ENCODE results near the gene REN.

GRCh38 chr1:204155881-204156280, 10.3 kb downstream of the REN start:
- TF ChIP-seq POLR2AphosphoS5 (IDR thresholded peaks at IDR 0.05; ENCODE audit: low read depth) = no peak
- no peak for TF ChIP-seq REST (IDR thresholded peaks at IDR 0.05; ENCODE audit: unreplicated experiment)

Data from GM23338 (cell line).